Thymus (tissue), 11 donors: ENCODE results near the gene TALDO1. TPM values are rescaled to one million over a fixed set of nuclear protein-coding genes. Genes with fewer than 3 reads are reported as not detected.
"Not testable (repeated sequence)": the region's sequence is repeated elsewhere in the genome, so short reads cannot be mapped to it uniquely, and the experiment has no call there.

Experiments
- DNase-seq, 9 donors: peaks; one replicate each; pipeline ENCODE4 v3.0.0-alpha.2; 2013; ENCODE audit warnings: low spot score in 9 of 9, low read depth in 6 of 9, missing footprints in 1 of 9
- H3K27ac ChIP-seq, 2 donors: one replicate each; pipeline ENCODE4 v1.5.1; 2013; ENCODE audit warnings: control low read depth in 1 of 2, low read depth in 1 of 2, low read length in 1 of 2, mild to moderate bottlenecking in 1 of 2, moderate library complexity in 1 of 2
- H3K27me3 ChIP-seq, 2 donors: one replicate each; pipeline ENCODE4 v1.5.1; 2013; ENCODE audit warnings: low read length in 1 of 2; ENCODE audit not compliant: control insufficient read depth in 2 of 2, insufficient read depth in 1 of 2
- H3K36me3 ChIP-seq, 2 donors: one replicate each; pipeline ENCODE4 v1.5.1; 2013; ENCODE audit warnings: low read length in 1 of 2, mild to moderate bottlenecking in 1 of 2, moderate library complexity in 1 of 2; ENCODE audit not compliant: control insufficient read depth in 2 of 2, insufficient read depth in 2 of 2
- H3K4me1 ChIP-seq, 2 donors: one replicate each; pipeline ENCODE4 v1.5.1; 2013; ENCODE audit warnings: low read length in 2 of 2; ENCODE audit not compliant: control insufficient read depth in 2 of 2, insufficient read depth in 2 of 2
- H3K4me3 ChIP-seq, 2 donors: one replicate each; pipeline ENCODE4 v1.5.1; 2013; ENCODE audit warnings: low read length in 2 of 2, control low read depth in 1 of 2, mild to moderate bottlenecking in 1 of 2
- H3K9me3 ChIP-seq, 2 donors: one replicate each; pipeline ENCODE4 v1.5.1; 2013; ENCODE audit warnings: low read length in 1 of 2, mild to moderate bottlenecking in 1 of 2; ENCODE audit not compliant: control insufficient read depth in 2 of 2, insufficient read depth in 1 of 2
- WGBS: extraction: QIAGEN DNeasy Blood & Tissue Kit; methylation state at CpG from one replicate; pipeline ENCODE4 v1.1.7; 2013; 5-methylcytosine and 5-hydroxymethylcytosine counted together
- polyA plus RNA-seq: library from polyadenylated mRNA; stranded (reverse); fragments of 200-250 nt; gene quantifications from one replicate; pipeline ENCODE4 v1.2.3, GENCODE V29; 2013
- total RNA-seq: library from RNA; stranded (reverse); fragments of 120-200 nt; gene quantifications from one replicate; pipeline ENCODE4 v1.2.4, GENCODE V29; 2013
- donor health status: healthy.

The TALDO1 gene
- total and polyA plus RNA-seq, 2 donors = 115 to 141 TPM

DNA sequence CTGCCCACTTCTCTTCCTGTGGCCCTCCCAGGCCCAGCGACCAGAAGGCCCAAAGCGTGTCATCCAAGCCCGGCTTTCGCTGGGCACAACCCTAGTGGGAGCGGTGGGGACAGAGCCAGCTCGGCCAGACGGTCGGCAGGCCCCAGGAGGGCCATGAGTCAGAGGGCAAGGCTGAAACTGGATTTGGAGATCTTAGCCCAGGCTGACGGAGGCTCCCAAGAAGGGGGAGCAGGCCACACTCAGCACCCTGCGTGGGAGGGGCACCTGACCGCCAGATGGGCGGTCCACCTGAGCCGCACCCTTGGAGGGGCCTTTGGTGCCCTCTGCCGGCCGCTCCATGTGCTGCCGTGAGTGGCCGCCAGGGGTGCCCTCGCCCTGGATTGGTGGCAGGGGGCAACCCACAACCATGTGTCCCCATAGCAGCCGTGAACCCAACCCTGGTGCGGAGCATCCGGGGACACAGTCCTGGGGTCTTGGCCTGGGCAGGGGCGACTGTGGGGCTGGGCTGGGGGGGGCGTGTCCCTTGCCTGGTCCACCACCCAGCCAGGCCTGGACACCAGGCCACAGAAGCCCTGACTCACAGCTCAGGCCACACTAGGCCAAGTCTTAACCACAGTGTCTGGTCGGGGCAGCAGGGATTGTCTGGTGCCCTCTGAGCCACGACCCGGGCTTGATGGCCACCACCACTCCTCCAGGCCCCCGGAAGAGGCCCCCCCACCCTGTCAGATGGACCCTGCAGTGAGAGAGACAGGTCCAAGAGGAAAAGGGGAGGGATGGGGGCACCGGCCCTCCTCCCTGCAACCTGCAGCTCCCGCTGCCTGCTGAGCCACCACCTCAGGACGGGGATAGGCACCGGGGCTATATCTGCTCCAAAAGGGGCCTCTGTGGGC, 19.2 kb upstream of the TALDO1 start:
- Histone ChIP-seq H3K9me3 (no peaks in the 10 kb centered on the region), H3K4me1 (peaks cover 2 to 14% of the 10 kb centered on the region in 2 donors), H3K36me3 (no peaks in the 10 kb centered on the region), H3K4me3 (no peak overlapping the region), H3K27me3 (peaks cover 42 to 57% of the 10 kb centered on the region in 2 donors), H3K27ac (peak overlapping the region in 1 of 2 donors; percentile 5)
- 49% methylated on average over 31 of the region's 31 CpGs for WGBS
- DNase-seq = peak in 3 of 9 donors; percentile 70 to 74 (median 74)

DNA sequence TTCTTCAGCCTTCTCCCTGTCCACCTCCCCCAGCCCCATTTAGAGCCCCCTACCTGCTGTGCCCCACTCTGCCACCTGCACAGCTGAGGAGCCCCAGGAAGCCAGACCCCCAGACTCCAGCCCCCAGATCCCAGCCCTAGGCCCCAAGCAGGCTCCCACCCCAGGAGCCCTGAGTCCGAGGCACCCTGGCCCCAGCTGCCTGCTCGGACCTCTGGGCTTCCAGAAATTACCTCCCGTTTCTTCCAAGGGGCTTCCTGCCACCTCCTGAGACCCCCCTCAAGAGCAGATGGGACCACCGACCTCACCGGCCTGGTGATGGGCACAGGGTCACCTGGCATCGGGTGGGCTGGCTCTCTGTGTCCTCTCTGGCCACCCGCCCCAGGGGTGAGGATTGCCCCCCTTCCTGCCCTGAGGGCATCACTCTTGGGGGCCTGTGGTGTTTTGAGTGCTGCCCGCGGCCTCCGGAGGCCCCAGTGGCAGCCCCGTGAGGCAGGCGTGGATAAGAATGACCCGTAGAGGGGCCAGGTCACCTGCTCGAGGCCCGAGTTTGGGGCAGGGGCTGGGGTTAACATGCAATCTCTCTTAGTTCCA, 18.3 kb upstream of the TALDO1 start:
- H3K4me3 ChIP-seq = no peak overlapping the region
- H3K9me3 ChIP-seq = no peaks in the 10 kb centered on the region
- H3K36me3 ChIP-seq = no peaks in the 10 kb centered on the region
- peaks cover 2 to 14% of the 10 kb centered on the region in 2 donors for H3K4me1 ChIP-seq
- H3K27ac ChIP-seq = no peak overlapping the region
- 92% methylated on average over 15 of the region's 15 CpGs for whole genome bisulfite sequencing
- H3K27me3 ChIP-seq = peaks cover 39 to 53% of the 10 kb centered on the region in 2 donors
- DNase-seq = no peak

DNA sequence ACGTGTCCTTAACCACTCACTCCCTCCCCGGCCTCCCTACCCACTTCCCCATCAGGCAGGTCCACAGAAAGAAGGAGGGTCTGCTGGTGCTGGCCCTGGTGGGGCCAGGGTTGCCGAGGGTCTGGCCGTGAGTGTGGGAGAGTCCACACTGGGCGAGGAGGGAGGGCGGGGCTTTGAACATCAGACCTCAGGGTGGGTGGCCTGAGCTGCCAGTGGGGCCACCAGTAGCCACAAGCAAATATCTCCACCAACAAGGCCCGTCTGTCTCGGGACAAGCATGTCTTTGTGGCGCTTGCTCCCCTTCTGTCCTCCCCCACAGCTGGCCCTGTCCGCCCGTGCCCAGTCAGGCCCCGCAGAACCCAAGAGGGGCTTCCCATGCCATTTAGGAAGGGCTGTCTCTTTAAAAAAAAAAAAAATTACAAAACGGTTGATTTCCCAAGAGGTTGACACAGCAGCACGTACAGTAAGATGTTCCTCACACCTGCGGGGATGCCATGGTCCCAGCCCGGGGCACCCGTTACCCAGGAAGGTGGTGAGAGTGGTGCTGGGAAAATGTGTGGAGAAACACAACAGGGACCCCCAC, 17.7 kb upstream of the TALDO1 start:
- peaks cover 2 to 14% of the 10 kb centered on the region in 2 donors for H3K4me1 ChIP-seq
- 67% methylated on average over 17 of the region's 17 CpGs for WGBS
- H3K36me3 ChIP-seq = no peaks in the 10 kb centered on the region
- H3K27ac ChIP-seq = no peak overlapping the region
- H3K4me3 ChIP-seq = no peak overlapping the region
- no peaks in the 10 kb centered on the region for H3K9me3 ChIP-seq
- DNase-seq = no peak
- H3K27me3 ChIP-seq = peaks cover 33 to 47% of the 10 kb centered on the region in 2 donors

DNA sequence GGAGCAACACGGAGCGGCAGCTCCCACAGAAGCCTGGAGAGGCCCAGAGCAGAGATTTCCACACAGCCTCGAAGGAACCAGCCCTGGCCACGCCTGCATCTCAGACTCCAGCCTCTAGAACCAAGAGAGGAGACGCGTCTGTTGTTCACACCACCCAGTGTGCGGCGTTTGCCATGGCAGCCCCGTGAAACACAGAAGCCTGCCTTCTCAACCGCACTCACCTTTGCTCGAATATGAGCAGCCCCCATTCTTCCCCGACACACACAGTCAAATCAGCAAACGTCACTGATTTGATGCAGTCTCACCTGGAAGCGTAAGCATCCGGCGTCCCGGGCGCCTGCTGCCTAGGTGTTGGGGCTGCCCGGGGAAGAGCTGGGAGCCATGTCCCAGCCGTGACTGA, 14.2 kb upstream of the TALDO1 start:
- Histone ChIP-seq H3K4me3 (no peak overlapping the region), H3K27me3 (peaks cover 0 to 28% of the 10 kb centered on the region in 2 donors), H3K36me3 (no peaks in the 10 kb centered on the region), H3K4me1 (peaks cover 0 to 9% of the 10 kb centered on the region in 2 donors), H3K27ac (no peak overlapping the region), H3K9me3 (peaks cover 0 to 3% of the 10 kb centered on the region in 2 donors)
- WGBS = 95% methylated on average over 20 of the region's 20 CpGs
- DNase-seq = no peak

DNA sequence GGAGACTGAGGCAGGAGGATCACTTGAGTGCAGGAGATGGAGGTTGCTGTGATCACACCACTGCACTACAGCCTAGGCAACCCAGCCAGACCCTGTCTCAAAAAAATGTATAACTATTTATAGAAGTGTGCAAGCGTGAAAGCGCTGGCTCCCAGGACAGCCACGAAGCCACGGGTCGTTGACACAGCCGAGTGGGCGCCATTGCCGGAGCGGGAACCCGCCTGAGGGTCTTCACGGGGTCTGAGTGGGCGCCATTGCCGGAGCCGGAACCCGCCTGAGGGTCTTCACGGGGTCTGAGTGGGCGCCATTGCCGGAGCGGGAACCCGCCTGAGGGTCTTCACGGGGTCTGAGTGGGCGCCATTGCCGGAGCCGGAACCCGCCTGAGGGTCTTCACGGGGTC, 12.7 kb upstream of the TALDO1 start:
- not testable (repeated sequence) for H3K27ac ChIP-seq, DNase-seq, H3K9me3 ChIP-seq, H3K4me3 ChIP-seq, H3K4me1 ChIP-seq, H3K36me3 ChIP-seq
- H3K27me3 ChIP-seq = peaks cover 0 to 32% of the 10 kb centered on the region in 2 donors
- 95% methylated on average over 26 of the region's 26 CpGs for WGBS

DNA sequence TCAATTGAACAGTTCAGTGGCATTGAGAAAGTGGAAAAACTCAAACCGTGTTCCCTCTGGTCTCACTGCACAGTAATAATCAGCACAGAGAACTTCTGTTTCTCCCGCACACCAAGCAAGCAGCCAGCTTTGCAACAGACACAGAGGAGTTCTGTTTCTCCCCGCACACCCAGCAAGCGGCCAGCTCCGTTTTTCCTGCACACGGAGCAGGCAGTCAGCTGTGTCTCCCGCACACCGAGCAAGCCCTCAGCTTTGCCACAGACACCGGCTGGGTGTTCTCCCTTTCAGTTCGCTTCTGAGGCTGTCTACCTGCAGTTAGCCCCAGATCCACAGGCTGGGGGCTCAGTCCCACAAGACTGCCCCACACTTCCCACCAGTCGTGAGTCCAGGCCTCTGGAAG, 9.9 kb upstream of the TALDO1 start:
- peaks cover 0 to 3% of the 10 kb centered on the region in 2 donors for H3K9me3 ChIP-seq
- H3K27ac ChIP-seq = no peak overlapping the region
- WGBS = 9% methylated on average over 11 of the region's 11 CpGs
- DNase-seq = no peak
- no peaks in the 10 kb centered on the region for H3K36me3 ChIP-seq
- peaks cover 0 to 29% of the 10 kb centered on the region in 2 donors for H3K27me3 ChIP-seq
- H3K4me1 ChIP-seq = peaks cover 0 to 6% of the 10 kb centered on the region in 2 donors
- H3K4me3 ChIP-seq = no peak overlapping the region

DNA sequence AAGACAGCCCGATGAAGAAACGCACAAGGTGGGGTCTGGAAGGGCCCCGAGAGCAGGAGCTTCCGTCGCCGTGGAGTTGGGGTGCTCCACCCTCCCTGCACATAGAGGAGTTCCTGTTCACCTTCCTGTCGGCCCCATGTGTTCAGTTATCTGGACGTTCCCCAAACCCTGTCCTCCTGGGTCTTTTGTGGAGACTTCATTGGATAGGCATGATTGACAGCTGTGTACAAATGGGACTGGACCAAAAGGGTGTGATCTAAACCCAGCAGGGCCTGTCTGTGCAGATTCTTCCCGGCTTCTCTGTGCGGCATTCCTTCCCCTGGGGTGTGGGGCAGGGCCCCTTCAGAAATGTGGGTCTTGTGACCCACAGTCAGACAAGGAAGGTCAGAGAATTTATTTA, 9.4 kb upstream of the TALDO1 start:
- not testable (repeated sequence) for H3K9me3 ChIP-seq, H3K4me1 ChIP-seq, DNase-seq, H3K4me3 ChIP-seq, H3K27ac ChIP-seq, H3K36me3 ChIP-seq
- peaks cover 0 to 29% of the 10 kb centered on the region in 2 donors for H3K27me3 ChIP-seq
- 23% methylated on average over 10 of the region's 10 CpGs for WGBS

DNA sequence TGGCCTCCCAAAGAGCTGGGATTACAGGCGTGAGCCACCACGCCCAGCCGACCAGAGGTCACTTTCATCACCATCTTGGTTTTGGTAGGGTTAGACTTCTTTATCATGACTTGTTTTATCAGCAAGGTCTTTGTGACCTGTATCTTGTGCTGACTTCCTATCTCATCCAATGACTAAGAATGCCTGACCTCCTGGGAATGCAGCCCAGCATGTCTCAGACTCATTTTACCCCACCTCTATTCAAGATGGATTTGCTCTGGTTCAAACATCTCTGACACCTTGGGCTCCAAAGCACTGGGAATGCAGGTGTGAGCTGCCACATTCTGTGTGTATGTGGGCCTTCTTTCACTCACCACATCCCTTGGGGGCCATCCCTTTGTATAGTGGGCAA, 5.1 kb upstream of the TALDO1 start:
- Histone ChIP-seq H3K27me3 (peaks cover 0 to 26% of the 10 kb centered on the region in 2 donors), H3K9me3 (peaks cover 0 to 2% of the 10 kb centered on the region in 2 donors), H3K27ac (no peak overlapping the region), H3K4me3 (no peak overlapping the region), H3K4me1 (peaks cover 3 to 12% of the 10 kb centered on the region in 2 donors), H3K36me3 (no peaks in the 10 kb centered on the region)
- WGBS = over 99% methylated on average over 3 of the region's 3 CpGs
- no peak for DNase-seq
